WTC11 (cell line): ENCODE measurements around the gene ZBTB7C. TPM values are rescaled to one million over a fixed set of nuclear protein-coding genes. Genes with fewer than 3 reads are reported as not detected.

ENCODE experiments used
- ATAC-seq: fragments of 200-7000 bp; cut with Tn5 transposase; 2 replicates; pipeline ENCODE4 v1.10.0; 2021; ENCODE audit warnings: mild to moderate bottlenecking, moderate library complexity
- CTCF ChIA-PET: fragments of 300-600 bp; sonication (Branson Sonifier 250); formaldehyde crosslinking; loops from one replicate; lab custom pipeline; 2021; ENCODE audit warnings: antibody characterized with exemption; lab: Charles Lee
- POLR2A ChIA-PET: fragments of 350-600 bp; sonication (Branson Sonifier 250); formaldehyde crosslinking; loops from one replicate; lab custom pipeline; 2021; ENCODE audit warnings: antibody characterized with exemption; lab: Charles Lee
- DNase-seq: peaks from one replicate; pipeline ENCODE4 v3.0.0; 2021; ENCODE audit warnings: low spot score
- H3K27ac Mint-ChIP-seq: 2 replicates; pipeline ENCODE4 v1.8.0; 2021; ENCODE audit warnings: mixed read lengths
- H3K27me3 Mint-ChIP-seq: 2 replicates; pipeline ENCODE4 v1.8.0; 2021; ENCODE audit warnings: low read depth, mild to moderate bottlenecking, moderate library complexity, mixed read lengths
- H3K36me3 Mint-ChIP-seq: 2 replicates; pipeline ENCODE4 v1.8.0; 2021; ENCODE audit warnings: mixed read lengths
- H3K4me1 Mint-ChIP-seq: 2 replicates; pipeline ENCODE4 v1.8.0; 2022; ENCODE audit warnings: mixed read lengths
- H3K4me3 Mint-ChIP-seq: 2 replicates; pipeline ENCODE4 v1.8.0; 2021; ENCODE audit warnings: mild to moderate bottlenecking, moderate library complexity, mixed read lengths
- H3K9me3 Mint-ChIP-seq: 2 replicates; pipeline ENCODE4 v1.8.0; 2021; ENCODE audit warnings: mixed read lengths
- CDX4 ChIP-seq: fragments of 250-450 bp; sonication (Bioruptor Pico); IDR thresholded peaks from 2 replicates; pipeline ENCODE4 v1.9.0; 2021; ENCODE audit warnings: moderate library complexity, mild to moderate bottlenecking, inconsistent platforms, borderline replicate concordance
- CREB1 ChIP-seq: sonication (generic); formaldehyde crosslinking; IDR thresholded peaks from 2 replicates; pipeline ENCODE4 v1.8.0; 2023; ENCODE audit warnings: mild to moderate bottlenecking, missing genetic modification reagents
- E2F1 ChIP-seq: sonication (generic); formaldehyde crosslinking; IDR thresholded peaks from 2 replicates; pipeline ENCODE4 v1.8.0; 2022; ENCODE audit warnings: mild to moderate bottlenecking, missing genetic modification reagents
- HMGA2 ChIP-seq: fragments of 250-450 bp; sonication (Bioruptor Pico); IDR thresholded peaks from 2 replicates; pipeline ENCODE4 v1.4.0; 2021; ENCODE audit warnings: mild to moderate bottlenecking, moderate library complexity
- HMGXB4 ChIP-seq: sonication (generic); formaldehyde crosslinking; IDR thresholded peaks from 2 replicates; pipeline ENCODE4 v1.8.1; 2023; ENCODE audit warnings: mild to moderate bottlenecking, moderate library complexity, missing genetic modification reagents
- IRF2 ChIP-seq: sonication (generic); formaldehyde crosslinking; IDR thresholded peaks from 2 replicates; pipeline ENCODE4 v1.8.0; 2022; ENCODE audit warnings: low read depth, missing genetic modification reagents, borderline replicate concordance
- MAX ChIP-seq: sonication (generic); formaldehyde crosslinking; IDR thresholded peaks from 2 replicates; pipeline ENCODE4 v1.8.0; 2022; ENCODE audit warnings: mild to moderate bottlenecking, missing genetic modification reagents
- MXD4 ChIP-seq: fragments of 250-450 bp; sonication (Bioruptor Pico); IDR thresholded peaks from 2 replicates; pipeline ENCODE4 v1.8.0; 2021; ENCODE audit warnings: mild to moderate bottlenecking, moderate library complexity, borderline replicate concordance
- NR1H2 ChIP-seq: sonication (generic); formaldehyde crosslinking; IDR thresholded peaks from 2 replicates; pipeline ENCODE4 v1.9.0; 2021; ENCODE audit warnings: mild to moderate bottlenecking, moderate library complexity, missing genetic modification reagents
- OVOL2 ChIP-seq: fragments of 250-450 bp; sonication (Bioruptor Pico); IDR thresholded peaks from 2 replicates; pipeline ENCODE4 v1.9.0; 2021; ENCODE audit warnings: mild to moderate bottlenecking, borderline replicate concordance
- PRDM15 ChIP-seq: sonication (generic); formaldehyde crosslinking; IDR thresholded peaks from 2 replicates; pipeline ENCODE4 v1.8.0; 2022; ENCODE audit warnings: missing genetic modification reagents
- RELA ChIP-seq: sonication (generic); formaldehyde crosslinking; IDR thresholded peaks from 2 replicates; pipeline ENCODE4 v1.8.1; 2022; ENCODE audit warnings: missing genetic modification reagents, mild to moderate bottlenecking, borderline replicate concordance
- USF2 ChIP-seq: sonication (generic); formaldehyde crosslinking; IDR thresholded peaks from 2 replicates; pipeline ENCODE4 v1.8.1; 2023; ENCODE audit warnings: mild to moderate bottlenecking, missing genetic modification reagents, moderate library complexity
- ZNF121 ChIP-seq: sonication (generic); formaldehyde crosslinking; IDR thresholded peaks from 2 replicates; pipeline ENCODE4 v1.8.0; 2023; ENCODE audit warnings: missing genetic modification reagents
- ZNF512 ChIP-seq: sonication (generic); formaldehyde crosslinking; IDR thresholded peaks from 2 replicates; pipeline ENCODE4 v1.8.1; 2022; ENCODE audit warnings: missing genetic modification reagents, borderline replicate concordance
- ZSCAN18 ChIP-seq: fragments of 250-450 bp; sonication (Bioruptor Pico); IDR thresholded peaks from 2 replicates; pipeline ENCODE4 v2.1.2; 2022; ENCODE audit warnings: mild to moderate bottlenecking, moderate library complexity
- total RNA-seq: library from RNA; stranded (reverse); gene quantifications from 3 replicates; pipeline ENCODE4 v1.2.3, GENCODE V29; 2021

The ZBTB7C gene
- total RNA-seq, 1 experiment from 2014 or later, result 0.48 TPM

GRCh38 chr18:48024881-48025660 lies 384.1 kb downstream of the ZBTB7C start:
- no peak for ATAC-seq
- DNase-seq, result peak; percentile 5
- Mint-ChIP-seq H3K27me3 (no peaks in the 10 kb centered on the region; the same call in 1 of the 2 replicates), H3K36me3 (no peaks in the 10 kb centered on the region), H3K4me1 (peaks cover 34% of the 10 kb centered on the region), H3K27ac (no peak overlapping the region), H3K9me3 (no peaks in the 10 kb centered on the region), H3K4me3 (no peak overlapping the region)
- TF ChIP-seq MAX (no peak), RELA (CRISPR knock-in tag) (no peak), HMGA2 (no peak), ZSCAN18 (CRISPR knock-in tag) (no peak), E2F1 (CRISPR knock-in tag) (no peak), MXD4 (no peak), USF2 (CRISPR knock-in tag) (no peak), CREB1 (CRISPR knock-in tag) (no peak), ZNF512 (CRISPR knock-in tag) (no peak), ZNF121 (CRISPR knock-in tag) (no peak), IRF2 (CRISPR knock-in tag) (no peak), OVOL2 (CRISPR knock-in tag) (no peak)
- ChIA-PET CTCF (interaction anchor here (1.0 to 2.5 kb wide), 6 partner anchors 8 to 420 kb away, joined by 5 to 8 read pairs (median 6); no protein-coding TSS in a partner anchor), POLR2A (no interaction called here)

GRCh38 chr18:48024009-48024512 lies 385.1 kb downstream of the ZBTB7C start:
- ATAC-seq (no peak), DNase-seq (peak; percentile 1)
- no peaks in the 10 kb centered on the region for H3K9me3 Mint-ChIP-seq
- CTCF ChIA-PET, result interaction anchor here (0.7 to 2.5 kb wide), 6 partner anchors 9 to 421 kb away, joined by 3 to 8 read pairs (median 6); no protein-coding TSS in a partner anchor
- TF ChIP-seq CDX4 (no peak), PRDM15 (no peak), HMGXB4 (CRISPR knock-in tag) (no peak), NR1H2 (CRISPR knock-in tag) (no peak)
- no peak overlapping the region for H3K27ac Mint-ChIP-seq
- H3K27me3 Mint-ChIP-seq, result no peaks in the 10 kb centered on the region; the same call in 1 of the 2 replicates
- H3K36me3 Mint-ChIP-seq, result no peaks in the 10 kb centered on the region
- H3K4me3 Mint-ChIP-seq, result no peak overlapping the region
- peaks cover 42% of the 10 kb centered on the region for H3K4me1 Mint-ChIP-seq
- POLR2A ChIA-PET, result no interaction called here
